Coronary artery (tissue), 2 donors: Measurements from ENCODE around the gene IDH2.

ENCODE experiments used
- DNase-seq: peaks from one replicate; pipeline ENCODE4 v3.0.0-alpha.2; 2017; ENCODE audit warnings: low spot score
- H3K27ac ChIP-seq, 2 donors: fragments of 200-600 bp; sonication (generic); one replicate each; pipeline ENCODE4 v1.5.1; 2016 to 2019
- H3K4me3 ChIP-seq: fragments of 200-600 bp; sonication (generic); 2 replicates; pipeline ENCODE4 v1.5.1; 2016; ENCODE audit warnings: mild to moderate bottlenecking, moderate library complexity
- CTCF ChIP-seq: fragments of 200-600 bp; sonication (generic); IDR thresholded peaks from one replicate; pipeline ENCODE4 v1.5.1; 2019; ENCODE audit warnings: antibody characterized with exemption

Gene IDH2

GRCh38 chr15:90067181-90067952, 34.9 kb downstream of the IDH2 start:
- no peak for DNase-seq

DNA sequence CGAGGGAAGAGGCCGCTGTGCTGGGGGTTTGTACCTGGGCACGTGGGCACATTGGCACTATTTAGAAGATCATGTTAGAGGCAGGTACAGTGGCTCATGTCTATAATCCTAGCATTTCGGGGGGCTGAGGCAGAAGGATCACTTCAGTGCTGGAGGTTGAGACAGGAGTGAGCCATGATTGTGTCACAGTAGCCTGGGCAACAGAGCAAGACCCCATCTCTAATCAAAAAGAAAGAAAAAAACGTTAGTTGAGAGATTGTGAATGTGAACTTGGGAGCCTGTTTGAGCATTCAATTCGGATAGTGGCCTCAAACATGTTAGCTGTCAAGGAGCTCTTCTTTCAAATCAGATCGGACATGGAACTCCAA, 36.6 kb downstream of the IDH2 start:
- no peak for DNase-seq
- no peak for TF ChIP-seq CTCF
- Histone ChIP-seq H3K4me3 (no peak overlapping the region), H3K27ac (peak overlapping the region; percentile 83 to 87)

More at GRCh38 chr15:90067181-90067952, 34.9 kb downstream of the IDH2 start:
- no peak overlapping the region for H3K27ac ChIP-seq
- H3K4me3 ChIP-seq: no peak overlapping the region
- no peak for TF ChIP-seq CTCF

GRCh38 chr15:90064911-90065681, 37.2 kb downstream of the IDH2 start:
- Histone ChIP-seq H3K27ac (peak overlapping the region; percentile 83 to 87), H3K4me3 (peak overlapping the region; percentile 11)
- no peak for DNase-seq
- TF ChIP-seq CTCF: no peak

DNA sequence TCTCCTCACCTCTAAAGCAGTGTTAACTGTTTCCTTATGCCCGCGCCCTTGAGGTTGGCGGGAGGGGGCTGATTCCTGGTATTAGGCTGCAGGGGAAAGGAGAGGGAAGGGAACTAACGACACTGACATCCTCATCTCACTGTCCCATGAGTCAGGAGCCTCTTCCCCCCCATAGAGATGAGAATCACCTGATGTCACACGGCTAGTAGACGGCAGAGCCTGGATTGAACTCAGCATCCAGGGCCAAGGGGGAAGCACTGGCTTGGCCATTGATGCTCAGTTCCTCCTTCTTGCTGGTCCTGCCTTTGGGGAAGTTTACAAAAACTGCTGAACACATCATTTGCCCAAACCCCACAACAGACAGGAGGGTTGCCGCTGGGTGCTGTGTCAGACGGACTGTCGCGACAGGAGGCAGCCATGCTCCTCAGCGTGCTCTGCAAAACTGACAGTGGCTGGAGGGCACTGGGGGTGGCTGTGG, 38.5 kb downstream of the IDH2 start:
- no peak for TF ChIP-seq CTCF
- Histone ChIP-seq H3K27ac (peak overlapping the region; percentile 83 to 87), H3K4me3 (no peak overlapping the region)
- no peak for DNase-seq

GRCh38 chr15:90062973-90063769, 39.1 kb downstream of the IDH2 start:
- Histone ChIP-seq H3K27ac (peak overlapping the region in 1 of 2 donors; percentile 87), H3K4me3 (no peak overlapping the region)
- no peak for TF ChIP-seq CTCF
- DNase-seq: no peak

GRCh38 chr15:90062462-90062932, 39.8 kb downstream of the IDH2 start:
- no peak for DNase-seq
- Histone ChIP-seq H3K4me3 (no peak overlapping the region), H3K27ac (peak overlapping the region in 1 of 2 donors; percentile 87)
- TF ChIP-seq CTCF: no peak
